ENCODE data around the gene NF1.

DNA sequence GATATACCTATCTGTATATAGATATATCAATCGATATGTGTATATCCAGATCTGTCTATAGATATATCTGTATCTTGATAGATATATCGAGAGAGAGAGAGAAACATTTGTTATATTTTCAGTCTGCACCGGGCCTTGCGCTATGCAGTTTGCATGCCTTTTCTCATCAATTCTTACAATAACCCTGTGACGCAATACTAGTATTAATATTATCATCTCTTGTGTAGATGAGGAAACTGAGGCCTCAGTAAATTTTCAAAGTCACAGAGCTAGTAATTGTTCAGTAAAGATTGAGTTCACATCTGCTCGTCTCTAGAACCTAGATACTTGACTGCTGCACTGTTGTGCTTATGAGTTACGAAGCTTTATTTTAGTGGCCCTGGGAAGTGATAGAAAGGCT lies 77.6 kb downstream of the NF1 start:
- TF ChIP-seq, protein P1, sequence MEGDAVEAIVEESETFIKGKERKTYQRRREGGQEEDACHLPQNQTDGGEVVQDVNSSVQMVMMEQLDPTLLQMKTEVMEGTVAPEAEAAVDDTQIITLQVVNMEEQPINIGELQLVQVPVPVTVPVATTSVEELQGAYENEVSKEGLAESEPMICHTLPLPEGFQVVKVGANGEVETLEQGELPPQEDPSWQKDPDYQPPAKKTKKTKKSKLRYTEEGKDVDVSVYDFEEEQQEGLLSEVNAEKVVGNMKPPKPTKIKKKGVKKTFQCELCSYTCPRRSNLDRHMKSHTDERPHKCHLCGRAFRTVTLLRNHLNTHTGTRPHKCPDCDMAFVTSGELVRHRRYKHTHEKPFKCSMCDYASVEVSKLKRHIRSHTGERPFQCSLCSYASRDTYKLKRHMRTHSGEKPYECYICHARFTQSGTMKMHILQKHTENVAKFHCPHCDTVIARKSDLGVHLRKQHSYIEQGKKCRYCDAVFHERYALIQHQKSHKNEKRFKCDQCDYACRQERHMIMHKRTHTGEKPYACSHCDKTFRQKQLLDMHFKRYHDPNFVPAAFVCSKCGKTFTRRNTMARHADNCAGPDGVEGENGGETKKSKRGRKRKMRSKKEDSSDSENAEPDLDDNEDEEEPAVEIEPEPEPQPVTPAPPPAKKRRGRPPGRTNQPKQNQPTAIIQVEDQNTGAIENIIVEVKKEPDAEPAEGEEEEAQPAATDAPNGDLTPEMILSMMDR (IDR thresholded peaks at IDR 0.05): no peak
- TF ChIP-seq POLR2AphosphoS5 (IDR thresholded peaks at IDR 0.05): no peak
